ENCODE data around the gene TMEM190.

TMEM190 gene

GRCh38 chr19:55344444-55344843, 32.2 kb upstream of the TMEM190 start:
- Histone ChIP-seq H3K27me3 (ENCODE audit: control insufficient read depth, insufficient read depth, low read length) (no peaks in the 10 kb centered on the region), H3K4me1 (ENCODE audit: control insufficient read depth, insufficient read depth, low read length) (peaks cover 18% of the 10 kb centered on the region), H3K36me3 (ENCODE audit: control insufficient read depth, insufficient read depth, low read length) (peaks cover 45% of the 10 kb centered on the region), H3K9me3 (ENCODE audit: control insufficient read depth, insufficient read depth, low read length) (no peaks in the 10 kb centered on the region), H3K9ac (ENCODE audit: low read depth, low read length) (no peak overlapping the region), H3K4me3 (ENCODE audit: low read depth, low read length) (no peak overlapping the region)

- peaks cover 49% of the 10 kb centered on the region for H3K36me3 ChIP-seq (ENCODE audit: control insufficient read depth, insufficient read depth, low read length)
- peaks cover 21% of the 10 kb centered on the region for H3K4me1 ChIP-seq (ENCODE audit: control insufficient read depth, insufficient read depth, low read length)
- no peaks in the 10 kb centered on the region for H3K27me3 ChIP-seq (ENCODE audit: control insufficient read depth, insufficient read depth, low read length)
- H3K9ac ChIP-seq (ENCODE audit: low read depth, low read length): no peak overlapping the region
- H3K9me3 ChIP-seq (ENCODE audit: control insufficient read depth, insufficient read depth, low read length): no peaks in the 10 kb centered on the region
- no peak overlapping the region for H3K4me3 ChIP-seq (ENCODE audit: low read depth, low read length)
These were observed 31.4 kb upstream of the TMEM190 start for GRCh38 chr19:55345101-55345817.

- Histone ChIP-seq H3K4me1 (ENCODE audit: control insufficient read depth, insufficient read depth, low read length) (peaks cover 23% of the 10 kb centered on the region), H3K36me3 (ENCODE audit: control insufficient read depth, insufficient read depth, low read length) (peaks cover 50% of the 10 kb centered on the region), H3K9me3 (ENCODE audit: control insufficient read depth, insufficient read depth, low read length) (no peaks in the 10 kb centered on the region), H3K9ac (ENCODE audit: low read depth, low read length) (no peak overlapping the region), H3K4me3 (ENCODE audit: low read depth, low read length) (no peak overlapping the region), H3K27me3 (ENCODE audit: control insufficient read depth, insufficient read depth, low read length) (no peaks in the 10 kb centered on the region)
These were observed 30.6 kb upstream of the TMEM190 start for GRCh38 chr19:55345818-55346724.

- peaks cover under 1% of the 10 kb centered on the region for H3K27me3 ChIP-seq (ENCODE audit: control insufficient read depth, insufficient read depth, low read length)
- peaks cover 17% of the 10 kb centered on the region for H3K4me1 ChIP-seq (ENCODE audit: control insufficient read depth, insufficient read depth, low read length)
- H3K36me3 ChIP-seq (ENCODE audit: control insufficient read depth, insufficient read depth, low read length): peaks cover 54% of the 10 kb centered on the region
These were observed 29.7 kb upstream of the TMEM190 start for GRCh38 chr19:55346725-55347441.

GRCh38 chr19:55347442-55348009, 29.1 kb upstream of the TMEM190 start:
- H3K27me3 ChIP-seq (ENCODE audit: control insufficient read depth, insufficient read depth, low read length): peaks cover 7% of the 10 kb centered on the region
- H3K9me3 ChIP-seq (ENCODE audit: control insufficient read depth, insufficient read depth, low read length): no peaks in the 10 kb centered on the region
- H3K36me3 ChIP-seq (ENCODE audit: control insufficient read depth, insufficient read depth, low read length): peaks cover 49% of the 10 kb centered on the region
- H3K4me3 ChIP-seq (ENCODE audit: low read depth, low read length): no peak overlapping the region
- H3K9ac ChIP-seq (ENCODE audit: low read depth, low read length): no peak overlapping the region
- peaks cover 16% of the 10 kb centered on the region for H3K4me1 ChIP-seq (ENCODE audit: control insufficient read depth, insufficient read depth, low read length)

More at GRCh38 chr19:55346725-55347441, 29.7 kb upstream of the TMEM190 start:
- no peak overlapping the region for H3K9ac ChIP-seq (ENCODE audit: low read depth, low read length)
- H3K9me3 ChIP-seq (ENCODE audit: control insufficient read depth, insufficient read depth, low read length): no peaks in the 10 kb centered on the region
- no peak overlapping the region for H3K4me3 ChIP-seq (ENCODE audit: low read depth, low read length)

GRCh38 chr19:55348317-55349034, 28.1 kb upstream of the TMEM190 start:
- Histone ChIP-seq H3K36me3 (ENCODE audit: control insufficient read depth, insufficient read depth, low read length) (peaks cover 40% of the 10 kb centered on the region), H3K9me3 (ENCODE audit: control insufficient read depth, insufficient read depth, low read length) (no peaks in the 10 kb centered on the region), H3K27me3 (ENCODE audit: control insufficient read depth, insufficient read depth, low read length) (peaks cover 16% of the 10 kb centered on the region), H3K4me1 (ENCODE audit: control insufficient read depth, insufficient read depth, low read length) (peaks cover 16% of the 10 kb centered on the region), H3K9ac (ENCODE audit: low read depth, low read length) (peak overlapping the region; percentile 61), H3K4me3 (ENCODE audit: low read depth, low read length) (peak overlapping the region; percentile 27)

- Histone ChIP-seq H3K4me1 (ENCODE audit: control insufficient read depth, insufficient read depth, low read length) (peaks cover 16% of the 10 kb centered on the region), H3K9me3 (ENCODE audit: control insufficient read depth, insufficient read depth, low read length) (no peaks in the 10 kb centered on the region), H3K27me3 (ENCODE audit: control insufficient read depth, insufficient read depth, low read length) (peaks cover 24% of the 10 kb centered on the region), H3K9ac (ENCODE audit: low read depth, low read length) (no peak overlapping the region), H3K4me3 (ENCODE audit: low read depth, low read length) (no peak overlapping the region), H3K36me3 (ENCODE audit: control insufficient read depth, insufficient read depth, low read length) (peaks cover 23% of the 10 kb centered on the region)
These were observed 25.9 kb upstream of the TMEM190 start for GRCh38 chr19:55350620-55351315.

- no peak overlapping the region for H3K4me3 ChIP-seq (ENCODE audit: low read depth, low read length)
- peaks cover 16% of the 10 kb centered on the region for H3K36me3 ChIP-seq (ENCODE audit: control insufficient read depth, insufficient read depth, low read length)
- H3K27me3 ChIP-seq (ENCODE audit: control insufficient read depth, insufficient read depth, low read length): peaks cover 31% of the 10 kb centered on the region
- H3K9ac ChIP-seq (ENCODE audit: low read depth, low read length): no peak overlapping the region
- no peaks in the 10 kb centered on the region for H3K9me3 ChIP-seq (ENCODE audit: control insufficient read depth, insufficient read depth, low read length)
- peaks cover 16% of the 10 kb centered on the region for H3K4me1 ChIP-seq (ENCODE audit: control insufficient read depth, insufficient read depth, low read length)
These were observed 24.6 kb upstream of the TMEM190 start for GRCh38 chr19:55352040-55352439.

- H3K27me3 ChIP-seq (ENCODE audit: control insufficient read depth, insufficient read depth, low read length): peaks cover 35% of the 10 kb centered on the region
- peaks cover 12% of the 10 kb centered on the region for H3K36me3 ChIP-seq (ENCODE audit: control insufficient read depth, insufficient read depth, low read length)
- peaks cover 16% of the 10 kb centered on the region for H3K4me1 ChIP-seq (ENCODE audit: control insufficient read depth, insufficient read depth, low read length)
- peak overlapping the region; percentile 59 for H3K4me3 ChIP-seq (ENCODE audit: low read depth, low read length)
- H3K9me3 ChIP-seq (ENCODE audit: control insufficient read depth, insufficient read depth, low read length): no peaks in the 10 kb centered on the region
- no peak overlapping the region for H3K9ac ChIP-seq (ENCODE audit: low read depth, low read length)
These were observed 24.0 kb upstream of the TMEM190 start for GRCh38 chr19:55352549-55353145.

GRCh38 chr19:55353356-55353802, 23.2 kb upstream of the TMEM190 start:
- Histone ChIP-seq H3K4me3 (ENCODE audit: low read depth, low read length) (peak overlapping the region; percentile 59), H3K36me3 (ENCODE audit: control insufficient read depth, insufficient read depth, low read length) (peaks cover 12% of the 10 kb centered on the region), H3K27me3 (ENCODE audit: control insufficient read depth, insufficient read depth, low read length) (peaks cover 35% of the 10 kb centered on the region), H3K9ac (ENCODE audit: low read depth, low read length) (peak overlapping the region; percentile 47), H3K9me3 (ENCODE audit: control insufficient read depth, insufficient read depth, low read length) (no peaks in the 10 kb centered on the region), H3K4me1 (ENCODE audit: control insufficient read depth, insufficient read depth, low read length) (peaks cover 9% of the 10 kb centered on the region)
